GM12878 (cell line): ENCODE results near the gene HOXA2.

Experiments
- CHD2 ChIP-seq: IDR thresholded peaks from 2 replicates; pipeline ENCODE4 v1.6.1; 2011; ENCODE audit warnings: low read depth, low read length, improper control_type of control experiment, borderline replicate concordance
- KDM1A ChIP-seq: fragments of 200-600 bp; sonication (generic); IDR thresholded peaks from 2 replicates; pipeline ENCODE4 v1.6.1; 2016; ENCODE audit warnings: borderline replicate concordance
- SMAD1 ChIP-seq: fragments of 450-650 bp; IDR thresholded peaks from 2 replicates; pipeline ENCODE4 v1.6.1; 2018; ENCODE audit warnings: mild to moderate bottlenecking, low read depth; ENCODE audit not compliant: partially characterized antibody
- SMC3 ChIP-seq: IDR thresholded peaks from 2 replicates; pipeline ENCODE4 v1.6.1; 2011; ENCODE audit warnings: low read length, improper control_type of control experiment, borderline replicate concordance

- no peak for TF ChIP-seq SMC3
- TF ChIP-seq CHD2, result no peak
- TF ChIP-seq KDM1A, result no peak
- no peak for TF ChIP-seq SMAD1
These were observed 7.9 kb upstream of the HOXA2 start for GRCh38 chr7:27110186-27111031.
